ENCODE results near the gene ZDHHC24.

- TF ChIP-seq POLR2A (IDR thresholded peaks at IDR 0.05) = no peak
- TF ChIP-seq, protein P1, sequence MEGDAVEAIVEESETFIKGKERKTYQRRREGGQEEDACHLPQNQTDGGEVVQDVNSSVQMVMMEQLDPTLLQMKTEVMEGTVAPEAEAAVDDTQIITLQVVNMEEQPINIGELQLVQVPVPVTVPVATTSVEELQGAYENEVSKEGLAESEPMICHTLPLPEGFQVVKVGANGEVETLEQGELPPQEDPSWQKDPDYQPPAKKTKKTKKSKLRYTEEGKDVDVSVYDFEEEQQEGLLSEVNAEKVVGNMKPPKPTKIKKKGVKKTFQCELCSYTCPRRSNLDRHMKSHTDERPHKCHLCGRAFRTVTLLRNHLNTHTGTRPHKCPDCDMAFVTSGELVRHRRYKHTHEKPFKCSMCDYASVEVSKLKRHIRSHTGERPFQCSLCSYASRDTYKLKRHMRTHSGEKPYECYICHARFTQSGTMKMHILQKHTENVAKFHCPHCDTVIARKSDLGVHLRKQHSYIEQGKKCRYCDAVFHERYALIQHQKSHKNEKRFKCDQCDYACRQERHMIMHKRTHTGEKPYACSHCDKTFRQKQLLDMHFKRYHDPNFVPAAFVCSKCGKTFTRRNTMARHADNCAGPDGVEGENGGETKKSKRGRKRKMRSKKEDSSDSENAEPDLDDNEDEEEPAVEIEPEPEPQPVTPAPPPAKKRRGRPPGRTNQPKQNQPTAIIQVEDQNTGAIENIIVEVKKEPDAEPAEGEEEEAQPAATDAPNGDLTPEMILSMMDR (IDR thresholded peaks at IDR 0.05) = no peak
These were observed 17.2 kb upstream of the ZDHHC24 start for GRCh38 chr11:66562907-66563583.

Data from gastroesophageal sphincter (tissue), 3 donors.